GM12878 (cell line): Measurements from ENCODE around the gene ITGA1. TPM values are rescaled to one million over a fixed set of nuclear protein-coding genes. Genes with fewer than 3 reads are reported as not detected.
A peak's percentile ranks its signal among the peaks of the same experiment; 100 is the strongest.

Source experiments
- EGR1 ChIP-seq, 2 experiments: IDR thresholded peaks; 1 replicate in 1 of 2; 2 replicates in 1 of 2; pipeline ENCODE4 v1.6.1; 2011 to 2012; ENCODE audit warnings: low read depth in 2 of 2, low read length in 2 of 2, borderline replicate concordance in 1 of 2, mild to moderate bottlenecking in 1 of 2, moderate library complexity in 1 of 2
- IKZF1 ChIP-seq: fragments of 450-650 bp; conservative IDR thresholded peaks from 2 replicates; pipeline ENCODE4 v1.6.1; 2017; ENCODE audit warnings: antibody characterized with exemption, mild to moderate bottlenecking
- NFIC ChIP-seq: IDR thresholded peaks from 2 replicates; pipeline ENCODE4 v1.6.1; 2012; ENCODE audit warnings: low read depth, mild to moderate bottlenecking, inconsistent platforms, low read length, moderate library complexity
- NFYB ChIP-seq: IDR thresholded peaks from 2 replicates; pipeline ENCODE4 v1.6.1; 2011; ENCODE audit warnings: low read depth, mild to moderate bottlenecking, low read length, improper control_type of control experiment, moderate library complexity; ENCODE audit not compliant: insufficient read depth
- NR2C1 ChIP-seq: fragments of 450-650 bp; IDR thresholded peaks from 2 replicates; pipeline ENCODE4 v1.6.1; 2017; ENCODE audit warnings: antibody characterized with exemption, mild to moderate bottlenecking, moderate library complexity
- NR2C2 ChIP-seq: IDR thresholded peaks from 2 replicates; pipeline ENCODE4 v1.6.1; 2011; ENCODE audit warnings: borderline replicate concordance, low read depth; ENCODE audit not compliant: control insufficient read depth, insufficient read length
- TARDBP ChIP-seq: IDR thresholded peaks from 2 replicates; pipeline ENCODE4 v1.6.1; 2016; ENCODE audit warnings: borderline replicate concordance
- ZZZ3 ChIP-seq: IDR thresholded peaks from 2 replicates; pipeline ENCODE4 v1.6.1; 2011; ENCODE audit warnings: low read depth; ENCODE audit not compliant: control insufficient read depth, insufficient read length
- polyA plus RNA-seq, 11 experiments: library from polyadenylated mRNA; depleted of rRNA in 4 of 11; unstranded in 6 of 11; stranded (reverse) in 5 of 11; fragments of >200 nt; fragmentation: Nextera tagmentation in 4 of 11; fragmentation: Illumina TruSeq in 1 of 11; extraction: Ambion mirVana in 4 of 11; extraction: Trizol in 1 of 11; gene quantifications; 1 replicate in 1 of 11; 2 replicates in 10 of 11; pipeline versions ENCODE4 v1.2.1 to v1.2.3, GENCODE V29; 2011 to 2016; ENCODE audit warnings: inconsistent platforms in 2 of 11, missing spikeins in 2 of 11, low read depth in 1 of 11
- total RNA-seq, 4 experiments: library from RNA; depleted of rRNA in 3 of 4; stranded (reverse); fragments of >200 nt in 3 of 4; fragmentation: Illumina TruSeq in 1 of 4; extraction: Trizol in 1 of 4; gene quantifications; 2 replicates each; pipeline versions ENCODE4 v1.2.1 to v1.2.3, GENCODE V29; 2013 to 2021
- TF ChIP-seq, protein P1 (sequence below): IDR thresholded peaks from 2 replicates; pipeline ENCODE4 v1.6.1; 2012; ENCODE audit warnings: improper control_type of control experiment, low read depth, low read length; ENCODE audit not compliant: insufficient replicate concordance

Gene ITGA1
- total and polyA plus RNA-seq, 10 of the 15 experiments (the other 5 are each of a cell fraction or from before 2014, with no cell fraction given), result 0.02 to 0.56 (median 0.19) TPM

DNA sequence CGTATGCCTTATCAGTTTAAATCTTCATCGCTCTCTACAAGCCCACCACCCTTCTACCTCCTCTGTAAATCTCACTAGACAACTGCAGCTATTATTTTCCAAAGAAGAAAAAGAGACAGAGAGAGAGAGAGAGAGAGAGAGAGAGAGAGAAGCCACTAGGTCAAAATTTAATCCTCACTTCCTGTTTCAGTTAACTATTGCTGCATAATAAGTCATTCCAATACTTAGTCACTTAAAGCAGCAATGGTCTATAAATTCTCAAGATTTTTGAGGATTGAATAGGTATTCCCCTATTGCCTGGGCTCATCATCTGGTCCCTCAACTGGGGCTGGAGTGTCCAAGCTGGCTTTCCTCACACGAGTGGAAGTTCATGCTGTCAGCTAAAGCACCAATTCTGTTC is 68.8 kb downstream of the ITGA1 start (continued):
- no peak for TF ChIP-seq EGR1 (IDR thresholded peaks at IDR 0.05; ENCODE audit: borderline replicate concordance in 1 of 2, low read depth in 2 of 2, low read length in 2 of 2)
- no peak for TF ChIP-seq NFYB
- TF ChIP-seq NR2C1, result no peak
- TF ChIP-seq NR2C2, result no peak
- TF ChIP-seq NFIC, result peak; percentile 54; the same call in 1 of the 2 replicates
- no peak for TF ChIP-seq TARDBP
- TF ChIP-seq IKZF1, result peak; percentile 29; the same call in 1 of the 2 replicates
- TF ChIP-seq, protein P1, sequence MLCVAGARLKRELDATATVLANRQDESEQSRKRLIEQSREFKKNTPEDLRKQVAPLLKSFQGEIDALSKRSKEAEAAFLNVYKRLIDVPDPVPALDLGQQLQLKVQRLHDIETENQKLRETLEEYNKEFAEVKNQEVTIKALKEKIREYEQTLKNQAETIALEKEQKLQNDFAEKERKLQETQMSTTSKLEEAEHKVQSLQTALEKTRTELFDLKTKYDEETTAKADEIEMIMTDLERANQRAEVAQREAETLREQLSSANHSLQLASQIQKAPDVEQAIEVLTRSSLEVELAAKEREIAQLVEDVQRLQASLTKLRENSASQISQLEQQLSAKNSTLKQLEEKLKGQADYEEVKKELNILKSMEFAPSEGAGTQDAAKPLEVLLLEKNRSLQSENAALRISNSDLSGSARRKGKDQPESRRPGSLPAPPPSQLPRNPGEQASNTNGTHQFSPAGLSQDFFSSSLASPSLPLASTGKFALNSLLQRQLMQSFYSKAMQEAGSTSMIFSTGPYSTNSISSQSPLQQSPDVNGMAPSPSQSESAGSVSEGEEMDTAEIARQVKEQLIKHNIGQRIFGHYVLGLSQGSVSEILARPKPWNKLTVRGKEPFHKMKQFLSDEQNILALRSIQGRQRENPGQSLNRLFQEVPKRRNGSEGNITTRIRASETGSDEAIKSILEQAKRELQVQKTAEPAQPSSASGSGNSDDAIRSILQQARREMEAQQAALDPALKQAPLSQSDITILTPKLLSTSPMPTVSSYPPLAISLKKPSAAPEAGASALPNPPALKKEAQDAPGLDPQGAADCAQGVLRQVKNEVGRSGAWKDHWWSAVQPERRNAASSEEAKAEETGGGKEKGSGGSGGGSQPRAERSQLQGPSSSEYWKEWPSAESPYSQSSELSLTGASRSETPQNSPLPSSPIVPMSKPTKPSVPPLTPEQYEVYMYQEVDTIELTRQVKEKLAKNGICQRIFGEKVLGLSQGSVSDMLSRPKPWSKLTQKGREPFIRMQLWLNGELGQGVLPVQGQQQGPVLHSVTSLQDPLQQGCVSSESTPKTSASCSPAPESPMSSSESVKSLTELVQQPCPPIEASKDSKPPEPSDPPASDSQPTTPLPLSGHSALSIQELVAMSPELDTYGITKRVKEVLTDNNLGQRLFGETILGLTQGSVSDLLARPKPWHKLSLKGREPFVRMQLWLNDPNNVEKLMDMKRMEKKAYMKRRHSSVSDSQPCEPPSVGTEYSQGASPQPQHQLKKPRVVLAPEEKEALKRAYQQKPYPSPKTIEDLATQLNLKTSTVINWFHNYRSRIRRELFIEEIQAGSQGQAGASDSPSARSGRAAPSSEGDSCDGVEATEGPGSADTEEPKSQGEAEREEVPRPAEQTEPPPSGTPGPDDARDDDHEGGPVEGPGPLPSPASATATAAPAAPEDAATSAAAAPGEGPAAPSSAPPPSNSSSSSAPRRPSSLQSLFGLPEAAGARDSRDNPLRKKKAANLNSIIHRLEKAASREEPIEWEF, result no peak
- peak; percentile 44 for TF ChIP-seq ZZZ3
